WERI-Rb-1 (cell line): ENCODE measurements around the gene ZBTB21.

Source experiments
- DNase-seq: peaks from one replicate; pipeline ENCODE4 v3.0.0-alpha.2; 2020
- H3K27ac ChIP-seq: fragments of 250-450 bp; sonication (Bioruptor Pico); 2 replicates; pipeline ENCODE4 v1.5.1; 2020; ENCODE audit warnings: mild to moderate bottlenecking, moderate library complexity
- H3K27me3 ChIP-seq: fragments of 250-450 bp; sonication (Bioruptor Pico); 2 replicates; pipeline ENCODE4 v1.5.1; 2021; ENCODE audit warnings: mild to moderate bottlenecking, low read depth, moderate library complexity; ENCODE audit not compliant: insufficient read depth, severe bottlenecking
- H3K36me3 ChIP-seq: fragments of 250-450 bp; sonication (Bioruptor Pico); 2 replicates; pipeline ENCODE4 v1.5.1; 2020; ENCODE audit warnings: mild to moderate bottlenecking, moderate library complexity
- H3K4me3 ChIP-seq: 2 replicates; pipeline ENCODE4 v1.5.1; 2011; ENCODE audit warnings: low read depth, mild to moderate bottlenecking, control low read depth, low read length
- H3K9me3 ChIP-seq: fragments of 250-450 bp; sonication (Bioruptor Pico); 2 replicates; pipeline ENCODE4 v1.5.1; 2021; ENCODE audit warnings: mild to moderate bottlenecking, moderate library complexity; ENCODE audit not compliant: severe bottlenecking
- TF ChIP-seq, protein P1 (sequence below): IDR thresholded peaks from 2 replicates; pipeline ENCODE4 v1.5.1; 2011; ENCODE audit warnings: low read depth, mild to moderate bottlenecking, control low read depth, inconsistent platforms, low read length

Gene ZBTB21

GRCh38 chr21:42056996-42057689 is 47.0 kb upstream of the ZBTB21 start:
- no peak for DNase-seq

GRCh38 chr21:42056468-42056867 is 46.3 kb upstream of the ZBTB21 start:
- Histone ChIP-seq H3K27me3 (no peaks in the 10 kb centered on the region), H3K4me3 (no peak overlapping the region), H3K9me3 (no peaks in the 10 kb centered on the region), H3K36me3 (no peaks in the 10 kb centered on the region), H3K27ac (no peak overlapping the region)
- DNase-seq: no peak
- TF ChIP-seq, protein P1, sequence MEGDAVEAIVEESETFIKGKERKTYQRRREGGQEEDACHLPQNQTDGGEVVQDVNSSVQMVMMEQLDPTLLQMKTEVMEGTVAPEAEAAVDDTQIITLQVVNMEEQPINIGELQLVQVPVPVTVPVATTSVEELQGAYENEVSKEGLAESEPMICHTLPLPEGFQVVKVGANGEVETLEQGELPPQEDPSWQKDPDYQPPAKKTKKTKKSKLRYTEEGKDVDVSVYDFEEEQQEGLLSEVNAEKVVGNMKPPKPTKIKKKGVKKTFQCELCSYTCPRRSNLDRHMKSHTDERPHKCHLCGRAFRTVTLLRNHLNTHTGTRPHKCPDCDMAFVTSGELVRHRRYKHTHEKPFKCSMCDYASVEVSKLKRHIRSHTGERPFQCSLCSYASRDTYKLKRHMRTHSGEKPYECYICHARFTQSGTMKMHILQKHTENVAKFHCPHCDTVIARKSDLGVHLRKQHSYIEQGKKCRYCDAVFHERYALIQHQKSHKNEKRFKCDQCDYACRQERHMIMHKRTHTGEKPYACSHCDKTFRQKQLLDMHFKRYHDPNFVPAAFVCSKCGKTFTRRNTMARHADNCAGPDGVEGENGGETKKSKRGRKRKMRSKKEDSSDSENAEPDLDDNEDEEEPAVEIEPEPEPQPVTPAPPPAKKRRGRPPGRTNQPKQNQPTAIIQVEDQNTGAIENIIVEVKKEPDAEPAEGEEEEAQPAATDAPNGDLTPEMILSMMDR: no peak

More at GRCh38 chr21:42056996-42057689, 47.0 kb upstream of the ZBTB21 start:
- Histone ChIP-seq H3K27ac (no peak overlapping the region), H3K4me3 (no peak overlapping the region), H3K27me3 (no peaks in the 10 kb centered on the region), H3K9me3 (no peaks in the 10 kb centered on the region), H3K36me3 (no peaks in the 10 kb centered on the region)
- TF ChIP-seq, protein P1: no peak

DNA sequence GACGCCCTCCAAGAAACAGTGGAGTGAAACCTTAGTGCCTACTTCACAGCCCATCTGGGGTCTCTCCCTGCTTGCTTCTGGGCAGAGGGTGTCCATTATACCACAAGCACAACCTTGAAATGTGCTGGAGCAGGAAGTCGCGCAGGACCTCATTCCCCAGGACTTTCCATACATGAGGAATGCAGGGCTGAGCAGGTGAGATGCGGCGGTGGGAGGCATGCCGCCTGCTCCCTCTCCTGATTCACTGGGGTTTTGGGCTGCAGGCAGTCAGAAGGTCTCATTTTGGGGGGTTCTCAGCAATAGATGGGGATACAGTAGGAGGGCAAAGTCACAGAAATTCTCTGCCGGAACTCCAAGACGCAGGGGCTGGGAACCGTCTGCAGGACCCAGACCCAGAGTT is 45.3 kb upstream of the ZBTB21 start:
- no peak overlapping the region for H3K4me3 ChIP-seq
- no peak for DNase-seq
- TF ChIP-seq, protein P1: no peak
- no peaks in the 10 kb centered on the region for H3K36me3 ChIP-seq
- H3K27me3 ChIP-seq: no peaks in the 10 kb centered on the region
- no peaks in the 10 kb centered on the region for H3K9me3 ChIP-seq
- H3K27ac ChIP-seq: no peak overlapping the region

DNA sequence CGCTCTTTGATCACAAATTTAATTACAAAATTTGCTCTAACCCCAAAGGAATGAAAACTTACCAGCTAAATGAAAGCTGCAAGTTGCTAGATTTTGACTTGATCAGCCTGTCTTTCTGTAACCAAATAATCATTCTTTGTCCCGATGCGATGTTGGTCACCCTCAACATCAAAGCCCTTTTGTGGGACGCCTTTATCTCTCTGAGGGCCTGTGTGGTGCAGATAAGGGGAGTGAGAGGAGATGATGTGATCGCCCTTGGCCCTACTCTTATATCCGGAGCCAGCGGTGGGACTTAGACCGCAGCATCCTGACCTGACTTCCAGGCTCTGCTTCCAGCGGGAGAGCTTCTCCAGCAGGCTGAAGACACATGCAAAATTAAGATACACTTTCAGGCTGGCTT is 41.6 kb upstream of the ZBTB21 start:
- TF ChIP-seq, protein P1: no peak
- Histone ChIP-seq H3K4me3 (no peak overlapping the region), H3K27me3 (no peaks in the 10 kb centered on the region), H3K36me3 (no peaks in the 10 kb centered on the region), H3K9me3 (no peaks in the 10 kb centered on the region), H3K27ac (no peak overlapping the region)
- DNase-seq: no peak

- H3K4me3 ChIP-seq: no peak overlapping the region
- no peak for DNase-seq
- H3K9me3 ChIP-seq: no peaks in the 10 kb centered on the region
- no peaks in the 10 kb centered on the region for H3K36me3 ChIP-seq
- H3K27ac ChIP-seq: no peak overlapping the region
- TF ChIP-seq, protein P1: peak; percentile 28; the same call in 1 of the 2 replicates
- H3K27me3 ChIP-seq: no peaks in the 10 kb centered on the region
Measured at GRCh38 chr21:42049578-42050430, 39.6 kb upstream of the ZBTB21 start.
